GM12891 (cell line): Measurements from ENCODE around the gene PSTPIP1.

Experiments
- DNase-seq: peaks from one replicate; pipeline ENCODE4 v3.0.0; 2011; ENCODE audit warnings: low spot score; ENCODE audit not compliant: insufficient read length
- FAIRE-seq: peaks from 2 replicates; lab custom pipeline; 2011; peaks lifted over from hg19 to GRCh38; lab: Jason Lieb, UNC
- PAX5 ChIP-seq: IDR thresholded peaks from 2 replicates; pipeline ENCODE4 v1.6.1; 2011; ENCODE audit warnings: low read length, moderate library complexity, mild to moderate bottlenecking; ENCODE audit not compliant: insufficient read depth, severe bottlenecking
- POLR2A ChIP-seq: IDR thresholded peaks from 2 replicates; pipeline ENCODE4 v1.6.1; 2011; ENCODE audit warnings: low read depth, low read length, control low read depth
- POLR2AphosphoS5 ChIP-seq: IDR thresholded peaks from 2 replicates; pipeline ENCODE4 v1.6.1; 2011; ENCODE audit warnings: low read depth, low read length, control low read depth
- POU2F2 ChIP-seq: IDR thresholded peaks from 2 replicates; pipeline ENCODE4 v1.6.1; 2011; ENCODE audit warnings: low read depth, mild to moderate bottlenecking, control low read depth, low read length, moderate library complexity
- SPI1 ChIP-seq: IDR thresholded peaks from 2 replicates; pipeline ENCODE4 v1.6.1; 2011; ENCODE audit warnings: low read depth, low read length, control low read depth
- TAF1 ChIP-seq: IDR thresholded peaks from 2 replicates; pipeline ENCODE4 v1.6.1; 2011; ENCODE audit warnings: low read depth, low read length, control low read depth

PSTPIP1 gene

DNA sequence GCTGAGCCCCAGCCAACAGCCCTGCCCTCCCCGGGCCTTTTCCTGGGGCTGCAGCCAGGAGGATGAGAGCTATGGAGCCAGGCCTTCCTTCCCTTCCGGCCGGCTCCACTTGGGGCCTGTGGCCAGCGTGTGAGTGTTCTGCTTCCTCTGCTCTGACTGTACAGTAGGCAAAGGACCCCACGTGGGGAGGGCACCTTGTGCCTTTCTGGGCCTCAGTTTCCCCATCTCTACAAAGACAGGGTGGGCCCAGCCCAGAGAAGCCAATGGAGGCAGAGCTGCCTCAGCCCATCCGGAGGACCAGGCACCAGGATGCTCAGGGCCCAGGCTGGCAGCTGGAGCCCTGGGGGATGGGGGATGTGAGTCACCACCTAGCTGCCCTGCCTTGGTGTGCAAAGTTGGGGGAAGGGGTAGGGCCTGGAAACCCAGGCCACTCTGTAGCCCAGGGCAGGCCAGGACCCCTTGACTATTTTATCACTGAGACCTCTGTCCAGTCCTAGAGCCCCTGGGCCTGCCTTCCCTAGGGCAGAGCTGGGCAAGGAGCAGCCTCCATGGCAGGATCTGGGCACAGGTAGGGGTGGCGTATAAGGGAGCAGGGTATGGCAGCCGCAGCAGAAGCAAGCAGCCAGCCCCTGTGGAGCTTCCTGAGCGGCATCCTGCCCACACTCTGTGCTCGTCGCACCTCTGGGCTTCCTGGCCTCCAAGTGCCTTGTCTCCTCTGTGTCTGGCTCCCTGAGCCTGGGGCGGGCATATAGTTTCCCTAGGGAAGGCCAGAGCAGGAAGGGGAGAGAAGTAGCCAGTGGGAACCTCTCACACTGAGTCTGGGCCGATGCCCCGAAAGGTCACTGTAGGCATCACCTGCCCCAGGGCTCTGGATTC is 1.8 kb downstream of the PSTPIP1 start:
- DNase-seq (no peak), FAIRE-seq (no peak)
- TF ChIP-seq POLR2AphosphoS5: no peak

DNA sequence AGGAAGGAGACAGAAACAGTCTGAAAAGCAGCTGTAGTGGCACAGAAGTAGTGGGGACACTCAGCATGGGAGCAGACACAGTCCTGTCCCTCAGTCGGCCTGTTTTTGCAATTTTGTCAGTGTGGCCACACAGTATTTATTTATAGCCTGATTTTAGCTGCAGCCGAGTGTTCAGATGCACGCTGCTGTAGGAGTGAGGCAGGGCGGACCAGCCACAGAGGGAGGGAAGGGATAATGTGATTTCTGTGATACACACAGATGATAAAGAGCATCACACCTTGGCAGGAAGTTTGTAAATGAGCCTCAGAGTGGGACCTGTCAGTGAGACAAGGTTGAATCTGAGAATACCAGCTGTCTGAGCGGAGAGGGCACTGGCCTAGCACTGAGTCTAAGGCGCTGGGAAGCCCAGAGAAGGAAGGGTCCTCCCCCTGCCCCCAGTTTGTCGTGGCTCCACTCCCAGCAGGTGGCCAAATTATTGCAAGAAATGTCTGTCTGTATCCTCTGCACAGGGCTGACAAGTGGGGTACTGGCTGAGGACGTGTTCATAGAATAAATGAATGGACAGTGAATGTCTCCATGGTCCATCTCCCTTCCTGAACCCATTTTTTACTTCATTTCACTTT is 3.8 kb downstream of the PSTPIP1 start:
- TF ChIP-seq POU2F2 (no peak), SPI1 (no peak), POLR2AphosphoS5 (no peak), PAX5 (no peak), POLR2A (no peak), TAF1 (no peak)
- DNase-seq: no peak
- FAIRE-seq: peak; percentile 67

DNA sequence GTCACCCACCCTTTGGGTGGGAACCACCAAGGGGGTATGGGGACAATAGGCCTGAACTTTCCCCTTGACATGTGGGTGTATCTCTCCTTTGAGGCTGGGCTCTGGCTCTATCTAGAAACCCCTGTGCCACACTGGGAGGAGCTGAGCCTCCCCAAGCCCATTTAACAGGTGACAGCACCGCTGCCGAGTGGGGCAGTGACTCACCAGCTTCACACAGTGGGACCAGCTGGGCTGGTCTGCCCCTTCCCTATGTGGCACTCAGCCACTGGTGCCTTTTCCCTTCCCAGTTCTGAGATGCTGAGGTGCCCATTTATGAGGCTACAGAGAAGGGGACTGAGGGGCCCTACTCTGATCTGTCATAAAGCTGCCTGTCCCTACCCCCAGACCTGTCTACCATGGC is 5.1 kb downstream of the PSTPIP1 start:
- no peak for TF ChIP-seq PAX5
- no peak for TF ChIP-seq SPI1
- no peak for TF ChIP-seq POLR2AphosphoS5
- no peak for TF ChIP-seq TAF1
- DNase-seq (no peak), FAIRE-seq (no peak)

DNA sequence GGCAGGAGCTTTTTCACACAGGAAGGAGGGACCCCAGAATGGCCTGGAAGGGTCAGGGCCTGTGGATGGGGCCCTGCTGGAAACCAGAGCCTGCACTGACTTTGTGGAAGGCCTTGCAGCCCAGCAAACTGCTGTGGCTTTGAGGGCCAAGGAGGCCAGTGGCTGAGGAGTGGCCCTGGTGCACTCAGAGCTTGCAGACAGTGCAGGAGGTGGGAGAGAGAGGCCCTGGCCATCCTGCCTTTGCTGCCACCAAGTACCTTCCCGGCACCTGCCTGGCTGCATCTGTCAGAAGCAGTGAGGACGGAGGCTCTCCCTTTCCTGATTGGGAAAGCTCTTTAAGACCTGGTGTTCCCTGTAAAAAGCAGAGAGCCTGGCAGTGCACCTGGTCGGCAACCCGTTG is 6.4 kb downstream of the PSTPIP1 start:
- TF ChIP-seq POLR2A (no peak), PAX5 (no peak), TAF1 (no peak), POU2F2 (no peak), POLR2AphosphoS5 (no peak), SPI1 (no peak)
- no peak for FAIRE-seq
- DNase-seq: no peak

DNA sequence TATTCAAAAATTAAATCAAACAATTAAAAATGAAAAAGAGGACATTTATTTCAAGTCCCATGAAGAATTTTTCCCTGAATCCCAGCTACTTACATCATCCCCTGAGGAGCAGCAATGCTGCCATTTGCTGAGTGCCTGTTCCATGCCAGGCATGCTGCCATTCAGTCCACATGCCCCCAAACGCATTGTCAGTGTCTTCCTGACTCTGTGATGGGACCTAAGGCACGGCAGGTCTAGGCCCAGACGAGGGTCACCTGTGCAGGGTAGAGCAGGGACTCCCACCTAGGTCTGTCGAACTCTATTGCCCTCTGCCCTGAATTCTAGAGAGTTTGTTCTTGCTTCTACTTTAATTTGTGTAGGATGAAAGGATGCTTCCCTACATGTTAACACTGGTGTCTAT is 7.0 kb downstream of the PSTPIP1 start:
- TF ChIP-seq POLR2A: no peak
- TF ChIP-seq POU2F2: no peak
- no peak for TF ChIP-seq POLR2AphosphoS5
- no peak for TF ChIP-seq TAF1
- no peak for TF ChIP-seq PAX5
- FAIRE-seq: peak; percentile 71

DNA sequence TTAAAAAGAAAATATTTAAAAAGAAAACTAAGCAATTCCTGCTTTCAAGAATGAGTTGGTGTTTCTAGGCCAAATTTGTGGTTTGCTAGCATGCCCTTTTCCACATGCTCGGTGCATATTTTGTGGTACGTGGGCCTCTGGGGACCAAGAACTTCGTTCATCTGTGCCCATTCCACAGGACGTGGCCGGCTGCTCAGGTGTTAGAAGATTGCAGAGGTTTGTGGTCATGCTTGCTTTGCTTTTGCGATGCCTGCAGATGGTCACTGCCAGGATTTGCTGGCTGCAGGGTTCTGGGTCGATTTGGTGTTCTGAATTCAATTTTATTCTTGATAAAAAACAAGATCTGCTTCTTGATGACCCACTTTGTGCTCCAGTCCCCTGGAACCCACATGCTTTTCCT is 7.5 kb downstream of the PSTPIP1 start:
- TF ChIP-seq POLR2AphosphoS5 (no peak), POU2F2 (no peak), PAX5 (no peak), POLR2A (no peak), SPI1 (no peak), TAF1 (no peak)
- DNase-seq: no peak
- FAIRE-seq: no peak

More for the DNA sequence above, 7.0 kb downstream of the PSTPIP1 start:
- no peak for DNase-seq

DNA sequence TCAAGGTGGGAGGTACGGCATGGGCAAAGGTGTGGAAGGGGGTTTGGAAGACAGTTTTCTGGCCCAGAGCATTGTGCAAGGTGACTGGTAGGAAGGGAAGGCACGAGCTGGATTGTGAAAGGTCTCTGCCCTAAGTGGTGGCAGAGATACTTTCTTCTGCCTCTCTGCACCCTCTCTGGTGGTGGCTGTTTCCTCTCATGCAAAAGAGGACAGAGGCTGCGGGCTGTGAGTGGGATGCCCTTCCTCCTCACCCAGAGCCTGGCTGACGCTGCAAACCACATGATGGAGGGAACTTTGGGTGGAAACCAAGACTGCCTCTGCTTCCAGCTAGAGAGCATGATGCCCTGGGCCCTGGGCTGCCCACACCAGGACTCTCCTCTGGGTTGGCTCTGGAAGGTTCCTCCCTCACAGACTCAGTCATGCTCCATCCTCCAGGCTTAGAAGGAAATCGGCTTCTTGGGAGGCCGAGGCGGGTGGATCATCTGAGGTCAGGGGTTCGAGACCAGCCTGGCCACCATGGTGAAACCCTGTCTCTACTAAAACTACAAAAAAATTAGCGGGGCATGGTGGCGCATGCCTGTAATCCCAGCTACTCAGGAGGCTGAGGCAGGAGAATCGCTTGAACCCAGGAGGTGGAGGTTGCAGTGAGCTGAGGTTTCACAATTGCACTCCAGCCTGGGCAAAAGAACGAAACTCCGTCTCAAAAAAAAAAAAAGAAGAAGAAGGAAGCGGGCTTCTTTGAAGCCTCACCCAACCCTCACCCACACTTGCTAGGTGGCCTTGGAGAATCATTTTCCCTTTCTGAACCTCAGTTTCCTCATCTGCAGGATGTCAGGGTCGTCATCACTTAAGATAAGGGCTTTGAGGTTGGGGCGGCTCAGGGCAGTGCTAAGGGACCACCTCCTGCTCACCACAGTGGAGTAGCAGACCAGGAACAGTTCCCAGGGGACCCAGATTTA is 8.3 kb downstream of the PSTPIP1 start:
- no peak for DNase-seq
- TF ChIP-seq POU2F2 (peak; percentile 54; the same call in 1 of the 2 replicates), POLR2AphosphoS5 (no peak)
- peak; percentile 97 for FAIRE-seq

DNA sequence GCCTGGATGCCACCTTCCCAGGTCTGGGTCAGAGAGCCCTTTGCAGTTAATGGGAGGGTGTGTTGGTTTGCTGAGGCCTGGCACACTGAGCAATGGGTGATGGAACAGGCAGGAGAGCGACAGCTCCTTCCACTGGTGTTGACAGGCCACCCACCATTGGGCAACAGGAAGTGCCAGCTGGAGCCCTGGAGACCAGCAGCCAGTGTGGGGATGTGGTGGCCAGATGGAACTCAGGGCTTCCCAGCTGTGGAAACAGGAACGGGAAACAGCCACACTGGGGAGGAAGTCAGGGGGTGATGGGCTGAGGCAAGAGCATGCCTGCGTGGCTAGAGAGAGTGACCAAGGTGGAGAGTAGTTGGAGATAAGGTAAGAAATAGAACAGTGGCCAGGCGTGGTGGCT is 9.3 kb downstream of the PSTPIP1 start:
- no peak for DNase-seq
- TF ChIP-seq POLR2AphosphoS5 (no peak), SPI1 (peak; percentile 26; the same call in 1 of the 2 replicates)
- FAIRE-seq: peak; percentile 83

DNA sequence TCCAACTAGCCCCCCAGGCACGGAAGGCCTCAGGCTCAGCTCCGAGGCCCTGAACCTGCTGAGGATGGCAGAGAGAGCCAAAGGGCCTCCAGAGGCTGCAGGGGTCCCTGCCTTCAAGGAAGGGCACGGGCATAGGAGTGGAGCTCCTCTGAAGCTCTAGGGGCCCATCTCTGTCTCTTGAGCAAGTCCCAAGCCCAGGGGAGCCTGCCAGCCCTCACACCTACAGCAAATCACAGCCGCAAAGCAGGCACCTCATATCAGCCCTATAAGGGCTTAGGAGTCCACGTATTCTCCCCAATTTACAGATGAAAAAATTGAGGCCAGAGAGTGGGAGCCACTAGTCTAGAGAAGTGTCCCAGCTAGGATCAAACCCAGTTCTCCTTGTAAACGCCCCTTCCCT is 14.2 kb downstream of the PSTPIP1 start:
- DNase-seq (no peak), FAIRE-seq (no peak)
- TF ChIP-seq POLR2AphosphoS5: no peak
- TF ChIP-seq SPI1: no peak
- no peak for TF ChIP-seq PAX5
- TF ChIP-seq POU2F2: no peak
- no peak for TF ChIP-seq TAF1
- no peak for TF ChIP-seq POLR2A
